GM21528 (cell line): Measurements from ENCODE around the gene MOCS3.

Experiments used
- ATAC-seq: cut with Tn5 transposase; IDR thresholded peaks from one replicate; pipeline ENCODE4 v1.9.1; 2021; ENCODE audit warnings: mild to moderate bottlenecking, moderate library complexity; ENCODE audit not compliant: unreplicated experiment, low FRiP score

MOCS3 gene

GRCh38 chr20:51008718-51009117, 50.1 kb downstream of the MOCS3 start:
- ATAC-seq, result no peak

- ATAC-seq, result no peak
Observed at GRCh38 chr20:51009303-51010042, 50.9 kb downstream of the MOCS3 start.

- no peak for ATAC-seq
Observed at GRCh38 chr20:51010043-51010365, 51.4 kb downstream of the MOCS3 start.

GRCh38 chr20:51010932-51011331, 52.3 kb downstream of the MOCS3 start:
- ATAC-seq, result no peak

GRCh38 chr20:51011479-51011878, 52.9 kb downstream of the MOCS3 start:
- ATAC-seq, result no peak

GRCh38 chr20:51012357-51012756, 53.7 kb downstream of the MOCS3 start:
- ATAC-seq, result no peak
